WI38 (cell line): ENCODE data around the gene SMC1B.

Experiments used
- H3K4me3 ChIP-seq: 2 replicates; pipeline ENCODE4 v1.5.1; 2011; ENCODE audit warnings: low read depth, mild to moderate bottlenecking, control low read depth, low read length
- TF ChIP-seq, protein P1 (sequence below): IDR thresholded peaks from 2 replicates; pipeline ENCODE4 v1.5.1; 2012; ENCODE audit warnings: low read depth, mild to moderate bottlenecking, control low read depth, low read length

Gene SMC1B

DNA sequence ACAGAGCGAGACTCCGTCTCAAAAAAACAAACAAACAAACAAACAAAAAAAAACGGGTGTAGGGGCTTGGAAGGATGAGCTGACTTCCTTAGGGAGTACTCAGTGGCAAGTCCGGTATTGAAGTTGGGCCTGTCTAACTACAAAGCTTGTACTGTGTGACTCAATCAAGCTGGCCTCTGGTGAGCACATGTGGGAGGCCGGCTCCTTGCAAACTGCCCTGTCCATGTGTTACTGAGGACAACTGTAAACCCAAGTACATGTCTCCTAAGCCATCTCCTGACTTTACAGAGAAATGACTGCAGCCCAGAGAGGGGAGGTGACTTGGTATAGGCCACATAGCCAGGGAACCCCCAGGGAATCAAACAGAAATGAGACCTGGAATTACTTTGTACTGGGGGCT lies 11.7 kb upstream of the SMC1B start:
- no peak overlapping the region for H3K4me3 ChIP-seq
- TF ChIP-seq, protein P1, sequence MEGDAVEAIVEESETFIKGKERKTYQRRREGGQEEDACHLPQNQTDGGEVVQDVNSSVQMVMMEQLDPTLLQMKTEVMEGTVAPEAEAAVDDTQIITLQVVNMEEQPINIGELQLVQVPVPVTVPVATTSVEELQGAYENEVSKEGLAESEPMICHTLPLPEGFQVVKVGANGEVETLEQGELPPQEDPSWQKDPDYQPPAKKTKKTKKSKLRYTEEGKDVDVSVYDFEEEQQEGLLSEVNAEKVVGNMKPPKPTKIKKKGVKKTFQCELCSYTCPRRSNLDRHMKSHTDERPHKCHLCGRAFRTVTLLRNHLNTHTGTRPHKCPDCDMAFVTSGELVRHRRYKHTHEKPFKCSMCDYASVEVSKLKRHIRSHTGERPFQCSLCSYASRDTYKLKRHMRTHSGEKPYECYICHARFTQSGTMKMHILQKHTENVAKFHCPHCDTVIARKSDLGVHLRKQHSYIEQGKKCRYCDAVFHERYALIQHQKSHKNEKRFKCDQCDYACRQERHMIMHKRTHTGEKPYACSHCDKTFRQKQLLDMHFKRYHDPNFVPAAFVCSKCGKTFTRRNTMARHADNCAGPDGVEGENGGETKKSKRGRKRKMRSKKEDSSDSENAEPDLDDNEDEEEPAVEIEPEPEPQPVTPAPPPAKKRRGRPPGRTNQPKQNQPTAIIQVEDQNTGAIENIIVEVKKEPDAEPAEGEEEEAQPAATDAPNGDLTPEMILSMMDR = no peak

DNA sequence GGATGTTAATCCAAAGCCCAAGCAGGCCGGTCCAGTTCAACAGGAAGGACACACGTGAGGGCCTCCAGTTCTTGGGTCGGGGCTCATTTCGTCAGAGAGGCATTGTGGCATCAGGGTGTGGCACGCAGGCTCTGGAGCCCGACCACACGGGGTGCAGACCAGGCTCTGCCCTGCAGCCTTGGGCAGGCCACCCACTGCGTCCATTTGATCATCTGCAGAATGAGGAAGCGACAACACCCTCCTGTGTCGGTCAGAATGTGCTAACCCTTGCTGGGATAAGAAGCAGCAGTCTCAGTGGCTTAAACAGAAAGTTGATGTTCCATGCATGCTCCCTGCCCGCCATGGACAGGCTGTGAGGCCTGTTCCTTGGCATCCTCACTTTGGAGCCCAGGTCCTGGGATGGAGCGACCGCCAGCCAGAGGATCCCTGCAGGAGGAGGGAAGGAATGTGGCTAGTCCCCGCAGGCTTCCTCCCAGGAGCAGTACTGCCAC lies 10.9 kb upstream of the SMC1B start:
- no peak overlapping the region for H3K4me3 ChIP-seq
- TF ChIP-seq, protein P1 = no peak

DNA sequence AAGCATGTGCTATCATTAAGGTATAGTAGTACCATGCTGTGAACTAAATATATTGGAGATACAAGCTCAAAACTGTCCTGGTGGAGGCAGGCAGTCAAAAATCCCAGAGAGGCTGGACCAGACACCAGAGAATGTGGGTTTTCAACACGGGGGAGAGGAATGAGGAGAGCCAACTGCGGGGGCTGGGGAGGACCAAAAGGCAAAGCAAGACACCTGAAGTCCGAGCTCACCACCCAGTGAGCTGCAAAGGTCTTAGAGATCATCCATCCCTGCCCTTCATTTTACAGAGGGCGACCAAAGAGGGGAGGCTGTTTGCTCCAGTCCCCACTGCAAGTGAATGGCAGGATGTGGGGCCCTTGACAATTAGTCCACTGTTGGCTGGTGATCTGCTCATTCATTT lies 10.1 kb upstream of the SMC1B start:
- TF ChIP-seq, protein P1 = no peak
- no peak overlapping the region for H3K4me3 ChIP-seq

DNA sequence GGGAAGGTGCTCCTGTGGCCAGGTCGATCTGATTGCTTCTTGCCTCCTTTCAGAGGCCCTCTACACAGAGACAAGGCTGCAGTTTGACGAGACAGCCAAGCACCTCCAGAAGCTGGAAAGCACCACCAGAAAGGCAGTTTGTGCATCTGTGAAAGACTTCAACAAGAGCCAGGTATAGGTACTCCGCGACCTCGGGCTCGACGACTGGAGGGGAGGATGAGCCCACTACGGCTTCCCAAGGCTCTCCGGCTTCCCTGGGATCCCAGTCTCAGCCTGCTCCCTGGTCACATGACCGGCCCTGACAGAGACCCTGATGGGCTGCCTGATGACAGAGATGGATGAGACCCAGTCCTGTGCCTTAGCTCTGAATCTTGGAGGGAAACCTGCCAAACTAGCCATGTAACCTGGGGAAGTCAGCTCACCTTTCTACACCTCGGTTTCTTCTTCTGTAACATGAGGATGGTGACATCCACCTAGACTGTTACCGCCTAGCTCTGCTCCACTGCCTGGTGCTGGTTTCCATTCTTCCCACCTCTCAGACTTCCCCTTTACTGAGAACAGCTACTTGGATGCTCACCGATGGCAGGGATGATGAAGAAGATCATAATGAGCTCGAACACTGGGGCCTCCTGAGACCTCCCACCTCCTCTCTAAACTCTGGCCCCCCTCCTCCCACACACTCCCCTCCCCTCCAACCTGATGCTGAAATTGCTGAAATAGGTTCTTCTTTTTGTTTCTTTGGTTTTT lies 9.0 kb upstream of the SMC1B start:
- no peak overlapping the region for H3K4me3 ChIP-seq
- TF ChIP-seq, protein P1 = no peak

DNA sequence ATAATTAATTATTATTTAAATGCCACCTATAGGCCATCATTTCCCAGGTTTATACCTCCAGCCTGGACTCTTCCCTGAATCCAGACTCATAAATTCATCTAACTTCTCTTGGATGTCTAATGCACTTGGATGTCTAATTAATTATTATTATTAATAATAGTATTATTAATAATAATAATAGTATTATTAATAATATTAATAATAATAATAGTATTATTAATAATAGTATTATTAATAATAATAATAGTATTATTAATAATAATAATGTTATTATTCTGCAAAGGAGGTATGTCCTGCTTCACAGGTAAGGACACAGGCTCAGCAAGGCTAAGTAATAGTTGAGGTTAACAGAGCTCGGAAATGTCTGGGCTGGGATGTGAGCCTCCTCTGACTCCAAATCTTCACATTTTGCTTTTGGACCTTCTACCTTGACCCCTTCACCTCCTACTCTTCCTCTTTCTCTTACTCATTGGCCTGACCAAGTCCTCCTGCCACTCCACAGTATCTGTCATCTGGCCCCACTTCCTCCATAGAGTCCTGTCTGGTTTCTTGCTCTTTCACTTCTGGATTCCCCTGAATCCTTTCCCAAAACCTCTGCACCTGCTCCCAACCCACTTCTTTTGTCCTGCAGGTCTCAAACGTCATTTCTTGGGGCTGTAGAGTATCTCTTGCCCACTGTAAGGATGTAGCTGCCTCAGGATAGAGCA lies 8.1 kb upstream of the SMC1B start:
- TF ChIP-seq, protein P1 = no peak
- no peak overlapping the region for H3K4me3 ChIP-seq

DNA sequence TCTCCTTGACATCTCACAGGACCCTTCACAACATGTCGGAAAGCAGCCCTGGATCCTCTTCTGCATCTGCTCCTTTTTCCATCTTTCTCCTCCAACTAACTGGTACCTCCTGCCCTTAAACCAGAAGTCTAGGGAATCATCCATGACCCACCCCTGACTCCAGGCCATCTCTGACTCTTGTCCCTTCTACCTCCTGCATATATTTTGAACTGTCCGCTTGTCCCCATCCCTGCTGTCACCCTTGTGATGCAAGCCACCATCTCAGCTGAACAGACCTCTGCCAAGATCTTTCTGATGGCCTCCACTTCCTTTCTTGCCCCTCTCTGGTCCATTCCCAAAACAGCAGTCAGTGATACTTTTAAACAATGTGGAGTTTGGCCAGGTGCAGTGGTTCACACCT lies 7.1 kb upstream of the SMC1B start:
- TF ChIP-seq, protein P1 = no peak
- H3K4me3 ChIP-seq = no peak overlapping the region

DNA sequence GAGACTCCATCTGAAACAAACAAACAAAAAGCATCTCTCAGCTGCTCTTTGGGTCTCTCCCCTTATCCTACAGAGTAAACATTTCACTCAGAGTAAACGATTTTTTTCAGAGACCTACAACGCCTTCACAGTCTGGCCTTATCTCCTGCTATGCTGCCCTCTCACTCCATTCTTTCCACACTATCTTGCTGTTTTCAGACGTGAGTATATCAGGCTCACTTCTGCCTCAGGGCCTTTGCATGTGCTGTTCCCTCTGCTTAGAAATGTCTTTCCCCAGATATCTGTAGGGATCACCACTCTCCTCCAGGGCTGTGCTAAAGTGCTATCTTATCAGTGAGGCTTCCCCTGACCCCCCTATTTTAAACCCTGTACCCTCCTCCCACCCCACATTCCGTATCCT lies 6.6 kb upstream of the SMC1B start:
- TF ChIP-seq, protein P1 = no peak

More for the DNA sequence above, 6.6 kb upstream of the SMC1B start:
- no peak overlapping the region for H3K4me3 ChIP-seq
